ENCODE results near the gene SPOCK1.

The SPOCK1 gene

DNA sequence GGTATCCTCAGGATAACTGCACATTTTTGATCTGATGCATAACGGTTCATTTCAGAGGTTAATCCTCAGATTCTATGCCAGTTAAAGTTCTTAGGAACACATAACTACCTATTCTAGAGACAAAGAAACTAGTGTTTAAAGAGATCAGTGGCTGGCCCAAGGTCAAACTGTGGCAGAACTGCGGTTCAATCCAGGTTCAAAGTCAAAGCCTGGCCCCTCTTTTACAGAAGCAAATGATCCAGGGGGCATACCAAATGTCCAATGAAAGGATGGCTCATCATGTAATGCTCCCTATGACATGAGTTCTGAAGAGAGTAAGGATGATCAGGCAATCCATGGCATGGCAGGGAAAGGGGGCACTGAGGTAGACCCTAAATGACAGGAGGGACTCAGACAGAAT lies 283.3 kb downstream of the SPOCK1 start:
- ATAC-seq (ENCODE audit: low read depth) (no peak), DNase-seq (ENCODE audit: low spot score) (no peak)
- Histone ChIP-seq H3K27ac (ENCODE audit: poor library complexity, severe bottlenecking) (no peak overlapping the region), H3K36me3 (ENCODE audit: low read depth) (no peaks in the 10 kb centered on the region), H3K27me3 (ENCODE audit: insufficient read depth, poor library complexity, severe bottlenecking) (no peaks in the 10 kb centered on the region), H3K4me1 (ENCODE audit: insufficient read depth, poor library complexity, severe bottlenecking) (peaks cover 17% of the 10 kb centered on the region), H3K4me3 (ENCODE audit: severe bottlenecking) (no peak overlapping the region), H3K9me3 (ENCODE audit: severe bottlenecking) (no peaks in the 10 kb centered on the region)
- TF ChIP-seq, protein P1, sequence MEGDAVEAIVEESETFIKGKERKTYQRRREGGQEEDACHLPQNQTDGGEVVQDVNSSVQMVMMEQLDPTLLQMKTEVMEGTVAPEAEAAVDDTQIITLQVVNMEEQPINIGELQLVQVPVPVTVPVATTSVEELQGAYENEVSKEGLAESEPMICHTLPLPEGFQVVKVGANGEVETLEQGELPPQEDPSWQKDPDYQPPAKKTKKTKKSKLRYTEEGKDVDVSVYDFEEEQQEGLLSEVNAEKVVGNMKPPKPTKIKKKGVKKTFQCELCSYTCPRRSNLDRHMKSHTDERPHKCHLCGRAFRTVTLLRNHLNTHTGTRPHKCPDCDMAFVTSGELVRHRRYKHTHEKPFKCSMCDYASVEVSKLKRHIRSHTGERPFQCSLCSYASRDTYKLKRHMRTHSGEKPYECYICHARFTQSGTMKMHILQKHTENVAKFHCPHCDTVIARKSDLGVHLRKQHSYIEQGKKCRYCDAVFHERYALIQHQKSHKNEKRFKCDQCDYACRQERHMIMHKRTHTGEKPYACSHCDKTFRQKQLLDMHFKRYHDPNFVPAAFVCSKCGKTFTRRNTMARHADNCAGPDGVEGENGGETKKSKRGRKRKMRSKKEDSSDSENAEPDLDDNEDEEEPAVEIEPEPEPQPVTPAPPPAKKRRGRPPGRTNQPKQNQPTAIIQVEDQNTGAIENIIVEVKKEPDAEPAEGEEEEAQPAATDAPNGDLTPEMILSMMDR (IDR thresholded peaks at IDR 0.05; ENCODE audit: poor library complexity, severe bottlenecking): no peak

DNA sequence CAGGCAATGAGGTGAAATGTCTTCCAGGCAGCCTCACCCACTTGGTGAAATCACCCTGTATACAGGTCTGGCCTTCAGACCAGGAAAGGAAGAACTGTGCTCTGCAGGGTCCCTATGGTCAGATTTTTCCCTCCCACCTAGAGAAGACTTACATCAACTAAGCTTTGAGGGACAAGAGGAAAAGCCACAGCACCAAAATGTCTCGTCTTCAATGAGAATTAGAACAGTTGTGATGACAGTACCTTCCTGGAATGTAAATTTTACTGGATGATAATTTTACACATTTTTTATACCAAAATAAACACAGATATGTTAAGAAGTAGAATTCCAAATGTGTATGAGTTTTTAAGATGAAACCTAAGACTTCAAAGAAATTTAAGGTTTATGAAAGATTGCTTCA lies 283.9 kb downstream of the SPOCK1 start:
- H3K4me1 ChIP-seq (ENCODE audit: insufficient read depth, poor library complexity, severe bottlenecking): peaks cover 17% of the 10 kb centered on the region
- H3K27me3 ChIP-seq (ENCODE audit: insufficient read depth, poor library complexity, severe bottlenecking): no peaks in the 10 kb centered on the region
- ATAC-seq (ENCODE audit: low read depth) (no peak), DNase-seq (ENCODE audit: low spot score) (no peak)
- TF ChIP-seq, protein P1 (IDR thresholded peaks at IDR 0.05; ENCODE audit: poor library complexity, severe bottlenecking): no peak
- H3K9me3 ChIP-seq (ENCODE audit: severe bottlenecking): no peaks in the 10 kb centered on the region
- H3K27ac ChIP-seq (ENCODE audit: poor library complexity, severe bottlenecking): no peak overlapping the region
- H3K4me3 ChIP-seq (ENCODE audit: severe bottlenecking): no peak overlapping the region
- H3K36me3 ChIP-seq (ENCODE audit: low read depth): no peaks in the 10 kb centered on the region

DNA sequence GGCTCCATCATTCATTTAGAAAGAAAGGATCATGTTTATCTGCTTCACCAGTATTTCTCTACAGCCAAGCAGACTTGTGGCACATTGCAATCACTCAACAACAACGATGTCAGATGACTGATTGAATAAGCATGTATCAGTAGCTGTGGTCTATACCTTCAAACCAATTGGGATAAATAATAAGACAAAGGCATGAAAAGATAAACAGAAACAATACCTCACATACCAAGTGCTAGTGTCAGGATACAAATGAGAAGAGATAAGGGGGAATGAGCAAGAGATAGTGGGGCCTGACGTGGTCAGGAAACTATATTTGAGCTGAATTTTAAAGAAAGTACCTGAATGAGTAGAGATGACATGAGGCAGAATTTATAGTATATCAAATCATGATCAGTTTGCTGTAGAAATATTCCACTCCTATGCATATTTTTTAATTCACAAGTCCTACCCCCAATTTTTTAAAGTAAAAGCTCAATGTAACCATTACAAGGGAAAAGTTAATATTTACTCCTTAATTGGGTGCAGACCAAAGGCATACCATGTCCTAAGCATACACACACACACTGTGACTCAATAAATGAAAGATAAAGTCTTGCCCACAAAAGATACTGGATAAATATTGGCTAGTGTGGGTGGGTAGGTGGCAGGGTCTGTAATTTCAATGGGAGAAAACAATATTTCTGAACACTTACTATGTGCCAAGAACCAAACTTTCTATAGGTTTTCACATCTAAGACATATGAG lies 284.5 kb downstream of the SPOCK1 start:
- no peak for ATAC-seq (ENCODE audit: low read depth)
- Histone ChIP-seq H3K4me1 (ENCODE audit: insufficient read depth, poor library complexity, severe bottlenecking) (peaks cover 17% of the 10 kb centered on the region), H3K36me3 (ENCODE audit: low read depth) (no peaks in the 10 kb centered on the region), H3K9me3 (ENCODE audit: severe bottlenecking) (no peaks in the 10 kb centered on the region), H3K4me3 (ENCODE audit: severe bottlenecking) (no peak overlapping the region), H3K27me3 (ENCODE audit: insufficient read depth, poor library complexity, severe bottlenecking) (no peaks in the 10 kb centered on the region), H3K27ac (ENCODE audit: poor library complexity, severe bottlenecking) (no peak overlapping the region)
- no peak for DNase-seq (ENCODE audit: low spot score)
- TF ChIP-seq, protein P1 (IDR thresholded peaks at IDR 0.05; ENCODE audit: poor library complexity, severe bottlenecking): no peak

- H3K27ac ChIP-seq (ENCODE audit: poor library complexity, severe bottlenecking): no peak overlapping the region
- H3K4me1 ChIP-seq (ENCODE audit: insufficient read depth, poor library complexity, severe bottlenecking): no peaks in the 10 kb centered on the region
- H3K4me3 ChIP-seq (ENCODE audit: severe bottlenecking): no peak overlapping the region
- ATAC-seq (ENCODE audit: low read depth) (no peak), DNase-seq (ENCODE audit: low spot score) (no peak)
- no peaks in the 10 kb centered on the region for H3K9me3 ChIP-seq (ENCODE audit: severe bottlenecking)
- no peaks in the 10 kb centered on the region for H3K36me3 ChIP-seq (ENCODE audit: low read depth)
- TF ChIP-seq, protein P1 (IDR thresholded peaks at IDR 0.05; ENCODE audit: poor library complexity, severe bottlenecking): no peak
- H3K27me3 ChIP-seq (ENCODE audit: insufficient read depth, poor library complexity, severe bottlenecking): no peaks in the 10 kb centered on the region
These were observed 286.7 kb downstream of the SPOCK1 start for GRCh38 chr5:137212471-137212870.

- Histone ChIP-seq H3K9me3 (ENCODE audit: severe bottlenecking) (no peaks in the 10 kb centered on the region), H3K4me3 (ENCODE audit: severe bottlenecking) (no peak overlapping the region), H3K36me3 (ENCODE audit: low read depth) (no peaks in the 10 kb centered on the region), H3K4me1 (ENCODE audit: insufficient read depth, poor library complexity, severe bottlenecking) (peaks cover 10% of the 10 kb centered on the region), H3K27me3 (ENCODE audit: insufficient read depth, poor library complexity, severe bottlenecking) (no peaks in the 10 kb centered on the region), H3K27ac (ENCODE audit: poor library complexity, severe bottlenecking) (no peak overlapping the region)
- no peak for DNase-seq (ENCODE audit: low spot score)
- TF ChIP-seq, protein P1 (IDR thresholded peaks at IDR 0.05; ENCODE audit: poor library complexity, severe bottlenecking): no peak
- ATAC-seq (ENCODE audit: low read depth): no peak
These were observed 289.8 kb downstream of the SPOCK1 start for GRCh38 chr5:137209232-137209809.
